GM12874 (cell line): ENCODE measurements around the gene MGAT3.

Experiments
- CTCF ChIP-seq: IDR thresholded peaks from 2 replicates; pipeline ENCODE4 v1.5.1; 2011; ENCODE audit warnings: low read depth, mild to moderate bottlenecking, control low read depth, low read length, moderate library complexity; ENCODE audit not compliant: insufficient read depth

The MGAT3 gene

GRCh38 chr22:39529487-39529851 lies 72.7 kb downstream of the MGAT3 start:
- TF ChIP-seq CTCF, result no peak

- TF ChIP-seq CTCF, result no peak
Observed at GRCh38 chr22:39530116-39530515, 73.3 kb downstream of the MGAT3 start.

GRCh38 chr22:39530692-39531331 lies 74.0 kb downstream of the MGAT3 start:
- 0 out of 2 replicates have a peak, but pooled peaks have one; percentile 19 for TF ChIP-seq CTCF

GRCh38 chr22:39532215-39533073 lies 75.6 kb downstream of the MGAT3 start, which contains the start of gene RPS19BP1:
Gene RPS19BP1 (minus strand): TSS chr22:39532748. CDS start chr22:39532738, 10 bp downstream.
- TF ChIP-seq CTCF, result no peak

- no peak for TF ChIP-seq CTCF
Observed at GRCh38 chr22:39534092-39534506, 77.3 kb downstream of the MGAT3 start.

- peak; percentile 89 for TF ChIP-seq CTCF
Observed at GRCh38 chr22:39534591-39535356, 78.0 kb downstream of the MGAT3 start.

GRCh38 chr22:39535357-39535725 lies 78.5 kb downstream of the MGAT3 start:
- TF ChIP-seq CTCF, result no peak
